BLaER1 treated with 17β-estradiol and CSF1 and Interleukin-3, amounts not matched to agents 10 nM and 100 nM (cell line): ENCODE results near the gene CD151.

Experiments used
- H3K27ac ChIP-seq, 11 experiments: shearing (Covaris generic); formaldehyde crosslinking; 2 replicates each; pipeline ENCODE4 v1.8.1; 2022
- H3K27me3 ChIP-seq, 11 experiments: shearing (Covaris generic); formaldehyde crosslinking; 2 replicates each; pipeline ENCODE4 v1.8.1; 2022
- H3K36me3 ChIP-seq, 11 experiments: shearing (Covaris generic); formaldehyde crosslinking; 2 replicates each; pipeline ENCODE4 v1.8.1; 2022
- H3K4me1 ChIP-seq, 10 experiments: shearing (Covaris generic); formaldehyde crosslinking; 2 replicates each; pipeline ENCODE4 v1.8.1; 2022
- H3K4me2 ChIP-seq, 11 experiments: shearing (Covaris generic); formaldehyde crosslinking; 2 replicates each; pipeline ENCODE4 v1.8.1; 2022
- H3K4me3 ChIP-seq, 10 experiments: shearing (Covaris generic); formaldehyde crosslinking; 2 replicates each; pipeline ENCODE4 v1.8.1; 2022
- H3K9ac ChIP-seq, 11 experiments: shearing (Covaris generic); formaldehyde crosslinking; 2 replicates each; pipeline ENCODE4 v1.8.1; 2022
- H3K9me3 ChIP-seq, 11 experiments: shearing (Covaris generic); formaldehyde crosslinking; replicated peaks in 1 of 11; 2 replicates each; pipeline ENCODE4 v1.8.1; 2022
- H4K20me1 ChIP-seq, 11 experiments: shearing (Covaris generic); formaldehyde crosslinking; 2 replicates each; pipeline ENCODE4 v1.8.1; 2022
- Cebpa-rat ChIP-seq, 11 experiments: shearing (Covaris generic); IDR thresholded peaks; 2 replicates each; pipeline ENCODE4 v1.8.1; 2022

Gene CD151

DNA sequence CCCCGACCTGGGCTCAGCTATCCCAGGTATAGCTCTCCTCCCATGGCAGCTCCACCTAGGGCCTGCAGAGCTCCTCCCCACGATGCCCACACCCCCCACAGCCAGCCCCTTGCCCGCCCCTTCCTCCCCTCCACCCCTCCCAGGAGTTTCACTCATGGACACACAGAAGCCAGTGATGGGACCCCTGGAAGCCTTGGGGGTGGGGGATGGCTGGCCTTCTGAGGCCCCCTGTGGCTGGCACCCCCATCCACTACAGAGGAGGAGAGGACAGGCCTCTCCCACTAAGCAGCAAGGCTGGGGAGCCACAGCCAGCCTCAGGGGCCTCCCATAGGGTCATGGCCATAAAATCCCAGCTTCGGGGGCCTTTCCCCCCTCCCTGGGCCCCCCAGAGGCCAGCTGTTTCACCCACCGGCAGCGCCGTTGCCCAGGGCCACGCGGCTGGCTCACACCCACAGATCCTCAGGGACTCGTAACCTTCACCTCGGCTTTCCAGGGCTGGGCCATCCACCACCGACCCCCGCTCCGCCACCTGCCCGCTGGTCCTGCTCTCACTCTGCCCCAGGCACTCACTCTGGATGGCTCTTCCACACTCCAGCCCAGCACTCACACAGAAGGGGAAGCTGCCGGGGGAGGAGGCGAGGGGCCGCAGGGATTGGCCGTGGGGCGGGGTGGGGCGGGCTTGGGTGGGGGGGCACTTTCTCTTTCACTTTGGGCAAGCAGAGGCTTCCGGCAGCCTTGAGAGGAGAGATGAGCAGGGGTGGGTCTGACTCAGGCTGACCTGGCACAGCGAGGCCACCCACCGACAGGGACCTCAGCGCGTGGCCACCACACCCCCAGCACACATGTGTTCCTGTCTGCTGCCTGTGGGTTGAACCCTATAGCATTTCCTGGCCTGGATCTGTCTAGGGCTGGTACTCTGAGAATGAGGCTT lies 36.9 kb upstream of the CD151 start:
- peak overlapping the region; percentile 79 to 93 (median 87) for H3K9ac ChIP-seq
- H3K4me2 ChIP-seq = peak overlapping the region; percentile 99 to 100 (median 100)
- H4K20me1 ChIP-seq = peaks cover 0 to 88% (median 62%) of the 10 kb centered on the region in 11 experiments; a peak in 18 of 22 replicates
- H3K9me3 ChIP-seq = no peaks in the 10 kb centered on the region
- no peak for TF ChIP-seq Cebpa-rat (IDR thresholded peaks at IDR 0.05)
- H3K27me3 ChIP-seq = no peaks in the 10 kb centered on the region
- H3K4me1 ChIP-seq = peaks cover 19 to 38% (median 34%) of the 10 kb centered on the region in 10 experiments
- peak overlapping the region; percentile 63 to 92 (median 87) for H3K4me3 ChIP-seq
- peak overlapping the region; percentile 37 to 89 (median 82); a peak in 20 of 22 replicates for H3K27ac ChIP-seq
- peaks cover 30 to 61% (median 53%) of the 10 kb centered on the region in 11 experiments; a peak in 21 of 22 replicates for H3K36me3 ChIP-seq

DNA sequence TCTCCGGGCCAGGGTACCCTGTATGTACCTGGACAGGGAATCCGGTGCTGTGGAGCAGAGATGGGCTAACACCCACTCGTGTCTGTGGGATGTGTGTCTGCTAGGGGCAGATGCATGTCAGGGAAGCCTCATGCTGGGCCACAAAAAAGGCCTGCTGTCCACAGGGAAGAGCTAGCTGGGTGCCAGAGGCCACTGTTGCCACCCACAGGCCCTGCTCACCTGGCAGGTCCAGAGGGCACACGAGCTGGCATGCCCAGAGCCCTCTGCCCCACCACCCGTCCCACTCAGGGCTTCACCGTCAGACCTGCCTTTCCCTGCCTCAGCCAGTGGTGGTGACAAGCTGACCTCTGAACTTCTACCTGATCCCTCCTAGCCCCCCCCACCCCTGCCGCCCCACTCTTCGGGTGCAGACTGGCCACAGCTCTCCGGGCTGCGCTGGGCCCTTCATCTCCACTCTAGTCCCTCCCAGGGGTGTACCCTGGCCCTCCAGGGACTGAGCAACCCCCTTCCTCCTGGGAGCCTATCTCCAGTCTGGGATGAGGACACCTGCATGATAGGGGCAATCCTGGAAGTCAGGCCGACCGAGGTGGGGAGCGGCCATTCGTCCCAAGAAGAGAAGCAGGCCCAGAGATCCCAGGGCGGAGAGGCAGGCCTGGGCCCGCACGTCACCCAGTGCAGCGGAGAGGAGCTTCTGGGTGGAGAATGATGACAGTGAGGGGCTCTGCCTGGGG lies 36.0 kb upstream of the CD151 start:
- peak overlapping the region; percentile 99 to 100 (median 100) for H3K4me2 ChIP-seq
- H4K20me1 ChIP-seq = peaks cover 0 to 88% (median 54%) of the 10 kb centered on the region in 11 experiments; a peak in 18 of 22 replicates
- no peaks in the 10 kb centered on the region for H3K27me3 ChIP-seq
- no peak for TF ChIP-seq Cebpa-rat (IDR thresholded peaks at IDR 0.05)
- H3K9ac ChIP-seq = peak overlapping the region; percentile 74 to 93 (median 87)
- H3K27ac ChIP-seq = peak overlapping the region; percentile 29 to 89 (median 82); a peak in 21 of 22 replicates
- peaks cover 25 to 61% (median 53%) of the 10 kb centered on the region in 11 experiments; a peak in 21 of 22 replicates for H3K36me3 ChIP-seq
- H3K4me1 ChIP-seq = peaks cover 19 to 38% (median 33%) of the 10 kb centered on the region in 10 experiments
- H3K9me3 ChIP-seq = no peaks in the 10 kb centered on the region
- H3K4me3 ChIP-seq = peak overlapping the region; percentile 63 to 92 (median 87)

DNA sequence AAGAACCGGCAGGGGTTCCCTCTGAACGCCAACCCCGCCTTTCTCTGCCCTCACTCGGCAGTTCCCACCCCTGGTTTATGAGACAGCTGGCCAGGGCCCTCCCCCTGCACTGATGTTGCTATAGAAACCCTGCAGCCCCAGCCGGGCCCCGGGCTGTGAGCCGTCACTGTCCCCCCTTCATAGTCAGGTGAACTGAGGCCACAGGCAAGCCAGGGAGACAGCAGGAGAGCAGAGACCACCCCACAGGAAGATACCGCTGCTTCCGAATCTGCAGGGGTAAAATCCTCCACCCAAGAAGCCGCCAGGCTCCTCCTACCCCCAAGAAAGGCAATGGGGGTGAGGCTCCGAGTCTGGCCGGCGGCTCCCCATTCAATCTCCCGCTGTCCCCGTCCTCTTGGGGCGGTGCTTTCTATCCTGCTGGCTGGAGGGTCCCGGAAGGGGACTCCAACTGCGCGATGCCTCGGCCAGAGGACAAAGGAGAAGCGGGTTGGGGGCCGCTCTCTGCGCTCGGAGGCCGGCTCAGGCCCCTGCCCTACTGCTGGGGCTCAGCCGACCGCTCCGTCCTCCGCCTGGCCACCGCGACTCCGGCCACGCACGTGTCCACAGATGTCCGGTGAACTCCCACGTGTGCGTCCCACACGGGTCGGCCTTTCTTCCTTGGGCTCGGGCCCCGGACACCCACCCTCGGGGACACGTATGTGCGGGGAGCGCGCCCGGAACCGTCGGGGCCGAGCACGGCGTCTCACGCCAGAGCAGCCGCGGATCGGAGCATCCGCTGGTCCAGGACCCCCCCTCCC lies 35.3 kb upstream of the CD151 start:
- peaks cover 0 to 88% (median 51%) of the 10 kb centered on the region in 11 experiments; a peak in 18 of 22 replicates for H4K20me1 ChIP-seq
- no peaks in the 10 kb centered on the region for H3K27me3 ChIP-seq
- no peaks in the 10 kb centered on the region for H3K9me3 ChIP-seq
- peaks cover 22 to 61% (median 53%) of the 10 kb centered on the region in 11 experiments; a peak in 20 of 22 replicates for H3K36me3 ChIP-seq
- H3K9ac ChIP-seq = peak overlapping the region; percentile 74 to 93 (median 87)
- TF ChIP-seq Cebpa-rat (IDR thresholded peaks at IDR 0.05) = no peak
- peak overlapping the region; percentile 99 to 100 (median 100) for H3K4me2 ChIP-seq
- H3K4me1 ChIP-seq = peaks cover 21 to 45% (median 38%) of the 10 kb centered on the region in 10 experiments
- H3K4me3 ChIP-seq = peak overlapping the region; percentile 63 to 92 (median 87)
- peak overlapping the region in 10 of 11 experiments; percentile 53 to 89 (median 82); a peak in 20 of 22 replicates for H3K27ac ChIP-seq

GRCh38 chr11:798093-798713 lies 34.5 kb upstream of the CD151 start, which contains the start of gene SLC25A22:
SLC25A22 (minus strand) TSS chr11:798281; CDS start chr11:795006, 3,275 bp downstream.
- H3K36me3 ChIP-seq = peaks cover 22 to 62% (median 55%) of the 10 kb centered on the region in 11 experiments; a peak in 20 of 22 replicates
- peaks cover 28 to 52% (median 45%) of the 10 kb centered on the region in 10 experiments for H3K4me1 ChIP-seq
- H4K20me1 ChIP-seq = peaks cover 0 to 90% (median 55%) of the 10 kb centered on the region in 11 experiments; a peak in 18 of 22 replicates
- H3K4me2 ChIP-seq = peak within 1 kb of the TSS; percentile 99 to 100 (median 100)
- no peaks in the 10 kb centered on the region for H3K27me3 ChIP-seq
- peak within 1 kb of the TSS; percentile 63 to 92 (median 87) for H3K4me3 ChIP-seq
- no peaks in the 10 kb centered on the region for H3K9me3 ChIP-seq
- peak within 1 kb of the TSS in 10 of 11 experiments; percentile 53 to 89 (median 82); a peak in 20 of 22 replicates for H3K27ac ChIP-seq
- H3K9ac ChIP-seq = peak within 1 kb of the TSS; percentile 74 to 93 (median 87)
- no peak for TF ChIP-seq Cebpa-rat (IDR thresholded peaks at IDR 0.05)

DNA sequence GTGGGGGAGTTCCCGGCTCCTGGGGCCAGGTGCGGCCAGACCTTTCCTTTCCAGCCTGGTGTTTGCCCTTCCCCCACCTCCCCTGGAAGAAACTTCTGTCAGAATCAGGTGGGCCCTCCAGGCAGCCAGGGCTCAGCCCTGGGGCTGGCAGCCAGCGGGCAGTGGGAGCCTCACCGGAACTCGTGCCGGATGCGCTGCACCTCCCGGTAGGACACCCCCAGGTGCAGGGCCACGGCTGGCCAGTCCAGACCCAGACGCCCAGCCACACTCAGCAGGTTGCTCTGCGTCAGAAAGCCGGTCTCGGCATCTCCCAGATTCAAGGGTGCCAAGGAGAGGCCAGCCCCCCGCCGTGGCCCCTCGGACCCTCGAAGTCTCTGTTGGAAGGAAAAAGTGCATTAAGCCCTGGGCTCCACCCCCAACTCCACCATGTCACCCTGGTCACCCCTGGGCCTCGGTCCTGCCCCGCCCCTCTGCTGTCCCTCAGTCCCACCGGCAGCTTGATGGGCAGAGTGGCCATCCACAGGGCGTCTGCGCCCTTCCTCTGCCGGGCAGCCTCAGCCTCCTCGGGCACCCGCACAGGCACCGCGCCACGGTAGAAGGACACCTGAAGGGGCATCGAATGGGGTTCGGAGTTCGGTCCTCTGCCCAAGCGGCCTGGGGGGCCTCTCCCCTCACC lies 33.0 kb upstream of the CD151 start:
- no peaks in the 10 kb centered on the region for H3K27me3 ChIP-seq
- H3K36me3 ChIP-seq = peaks cover 11 to 48% (median 40%) of the 10 kb centered on the region in 11 experiments; a peak in 20 of 22 replicates
- 0 out of 22 replicates have a peak overlapping the region, but pooled peaks of 2 of the 11 experiments have one; percentile 18 to 93 for H3K9ac ChIP-seq
- H3K4me1 ChIP-seq = peaks cover 44 to 60% (median 54%) of the 10 kb centered on the region in 10 experiments
- TF ChIP-seq Cebpa-rat (IDR thresholded peaks at IDR 0.05) = no peak
- H3K9me3 ChIP-seq = no peaks in the 10 kb centered on the region
- no peak overlapping the region for H3K4me2 ChIP-seq
- H3K27ac ChIP-seq = no peak overlapping the region
- peaks cover 0 to 90% (median 53%) of the 10 kb centered on the region in 11 experiments; a peak in 18 of 22 replicates for H4K20me1 ChIP-seq
- no peak overlapping the region for H3K4me3 ChIP-seq

GRCh38 chr11:800473-800872 lies 32.3 kb upstream of the CD151 start:
- H3K27me3 ChIP-seq = no peaks in the 10 kb centered on the region
- no peak overlapping the region for H3K27ac ChIP-seq
- no peak overlapping the region for H3K4me3 ChIP-seq
- H3K4me1 ChIP-seq = peaks cover 41 to 56% (median 51%) of the 10 kb centered on the region in 10 experiments
- H3K9me3 ChIP-seq = no peaks in the 10 kb centered on the region
- H3K36me3 ChIP-seq = peaks cover 11 to 47% (median 39%) of the 10 kb centered on the region in 11 experiments; a peak in 20 of 22 replicates
- H3K9ac ChIP-seq = no peak overlapping the region
- TF ChIP-seq Cebpa-rat (IDR thresholded peaks at IDR 0.05) = no peak
- peaks cover 0 to 83% (median 46%) of the 10 kb centered on the region in 11 experiments; a peak in 18 of 22 replicates for H4K20me1 ChIP-seq
- no peak overlapping the region for H3K4me2 ChIP-seq

DNA sequence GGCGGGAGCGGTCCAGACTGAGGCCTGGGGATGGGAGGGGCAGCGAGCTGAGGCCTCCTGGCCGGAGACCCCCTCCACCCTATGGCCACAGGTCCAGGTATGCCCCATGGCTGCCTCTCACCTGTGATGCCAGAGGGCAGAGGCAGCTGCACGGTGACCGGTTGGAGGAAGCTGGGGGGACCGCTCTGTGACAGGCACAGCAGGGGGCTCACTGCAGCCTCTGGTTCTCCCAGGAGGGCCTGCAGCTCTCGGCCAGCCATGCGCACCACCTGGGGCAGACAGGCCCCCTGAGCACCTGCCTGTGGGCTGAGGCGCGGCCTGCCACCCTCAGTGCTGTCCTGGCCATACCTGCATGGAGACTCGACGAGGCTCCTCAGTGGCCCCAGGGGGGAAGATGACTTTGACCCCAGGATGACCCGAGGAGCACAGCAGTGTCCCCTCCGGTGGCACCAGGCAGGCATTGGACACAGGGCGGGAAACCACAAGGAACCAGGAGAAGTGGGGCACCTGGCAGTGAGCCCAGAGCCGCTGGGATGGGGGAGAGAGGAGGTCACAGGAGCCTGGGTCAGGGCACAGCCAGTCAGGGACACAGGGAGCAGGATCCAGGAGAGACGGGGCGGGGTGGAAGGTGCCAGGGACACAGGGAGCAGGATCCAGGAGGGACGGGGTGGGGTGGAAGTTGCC lies 31.5 kb upstream of the CD151 start:
- Histone ChIP-seq H3K27ac (no peak overlapping the region), H3K36me3 (peaks cover 11 to 47% (median 39%) of the 10 kb centered on the region in 11 experiments; a peak in 20 of 22 replicates), H3K27me3 (no peaks in the 10 kb centered on the region), H3K4me1 (peaks cover 43 to 58% (median 52%) of the 10 kb centered on the region in 10 experiments), H3K9me3 (no peaks in the 10 kb centered on the region), H3K4me2 (no peak overlapping the region), H3K4me3 (no peak overlapping the region), H4K20me1 (peaks cover 0 to 78% (median 42%) of the 10 kb centered on the region in 11 experiments; a peak in 18 of 22 replicates), H3K9ac (no peak overlapping the region)
- TF ChIP-seq Cebpa-rat (IDR thresholded peaks at IDR 0.05) = no peak
